Ovary (tissue), 9 donors: Measurements from ENCODE around the gene SRL. TPM values are rescaled to one million over a fixed set of nuclear protein-coding genes. Genes with fewer than 3 reads are reported as not detected.

ENCODE experiments used
- DNase-seq, 5 donors: peaks; one replicate each; pipeline ENCODE4 v3.0.0-alpha.2; 2019 to 2020
- H3K27ac ChIP-seq, 2 donors: fragments of 200-600 bp; one replicate each; pipeline versions ENCODE4 v1.5.1 to v1.8.0; 2019 to 2022
- H3K27me3 ChIP-seq: fragments of 200-600 bp; one replicate; pipeline ENCODE4 v1.8.0; 2022
- H3K36me3 ChIP-seq: fragments of 200-600 bp; sonication (generic); one replicate; pipeline ENCODE4 v1.5.1; 2019
- H3K4me1 ChIP-seq: one replicate; pipeline ENCODE4 v1.8.1; 2013; ENCODE audit warnings: mild to moderate bottlenecking, moderate library complexity; ENCODE audit not compliant: insufficient read depth
- H3K4me3 ChIP-seq: fragments of 200-600 bp; sonication (generic); one replicate; pipeline ENCODE4 v1.5.1; 2017
- H3K9me3 ChIP-seq, 2 donors: fragments of 200-600 bp in 1 of 2; sonication (generic) in 1 of 2; one replicate each; pipeline versions ENCODE4 v1.5.1 to v1.8.1; 2013 to 2019; ENCODE audit warnings: mild to moderate bottlenecking in 1 of 2, moderate library complexity in 1 of 2
- CTCF ChIP-seq, 3 donors: fragments of 450-650 bp in 2 of 3; fragments of 200-600 bp in 1 of 3; IDR thresholded peaks; one replicate each; pipeline versions ENCODE4 v1.5.1 to v1.8.0; 2016 to 2022; ENCODE audit warnings: antibody characterized with exemption in 3 of 3, mild to moderate bottlenecking in 1 of 3
- EP300 ChIP-seq: sonication (generic); formaldehyde crosslinking; IDR thresholded peaks from one replicate; pipeline ENCODE4 v1.6.1; 2017; ENCODE audit warnings: antibody characterized with exemption
- POLR2A ChIP-seq: fragments of 450-650 bp; IDR thresholded peaks from one replicate; pipeline ENCODE4 v1.6.1; 2017; ENCODE audit warnings: antibody characterized with exemption, mild to moderate bottlenecking, moderate library complexity
- WGBS, 3 donors: extraction: QIAGEN DNeasy Blood & Tissue Kit in 1 of 3; methylation state at CpG; one replicate each; pipeline versions ENCODE4 v1.1.5 to v1.1.7; 2013 to 2017; 5-methylcytosine and 5-hydroxymethylcytosine counted together
- intact Hi-C, 4 donors: fragments of 100-400 bp; cut with DNase I; formaldehyde crosslinking; loops; one replicate each; pipeline versions ENCODE4 v1.11.0 to v1.15.1; 2022 to 2023
- polyA plus RNA-seq, 2 donors: library from polyadenylated mRNA; stranded (reverse); fragments of 200-250 nt in 1 of 2; fragments of 350-450 nt in 1 of 2; fragmentation: Illumina TruSeq in 1 of 2; extraction: RNeasy Lipid Tissue Mini Kit (QIAGEN cat#74804) in 1 of 2; gene quantifications; one replicate each; pipeline ENCODE4 v1.2.3, GENCODE V29; 2013 to 2014
- total RNA-seq, 7 donors: library from RNA; depleted of rRNA in 2 of 7; stranded (reverse); fragments of >200 nt in 2 of 7; fragmentation: NEBNext Ultra II Directional in 3 of 7; extraction: Animal tissue kit (Norgen Biotek cat#: 25700) in 3 of 7; gene quantifications; one replicate each; pipeline versions ENCODE4 v1.1.0 to v1.2.4, GENCODE V29; 2016 to 2023
- donor health status: DM: no; HTN: no; CAD: no; lungs with moderate emphysema.
- donor health status: DM: no; HTN: no; CAD: no.
- donor health status: Bipolar disorder and iron deficiency.
- donor health status: DM: yes; HTN: yes; CAD: no.
- donor health status: DM: no; HTN: no; CAD: no.
- donor health status: DM: yes; HTN: yes; CAD: no.

SRL gene
- total and polyA plus RNA-seq, 9 donors = under 0.01 to 7.5 (median 1.0) TPM

- WGBS, 3 donors = 79 to 87% (median 83%) methylated on average over 14 of the region's 14 CpGs
- H3K9me3 ChIP-seq = no peaks in the 10 kb centered on the region
- TF ChIP-seq POLR2A (no peak), EP300 (no peak), CTCF (IDR thresholded peaks at IDR 0.05) (no peak)
- H3K4me1 ChIP-seq = no peaks in the 10 kb centered on the region
- DNase-seq = no peak
- no peaks in the 10 kb centered on the region for H3K36me3 ChIP-seq
- intact Hi-C loops = loop anchor here in 2 of 4 donors (5.0 to 10.0 kb wide), 2 partner anchors 40 to 52 kb away; no protein-coding TSS in a partner anchor
- H3K4me3 ChIP-seq = no peak overlapping the region
- H3K27me3 ChIP-seq = no peaks in the 10 kb centered on the region
- H3K27ac ChIP-seq = no peak overlapping the region
These were observed 5.0 kb upstream of the SRL start for GRCh38 chr16:4246777-4247459.

GRCh38 chr16:4245077-4245791, 3.4 kb upstream of the SRL start:
- no peaks in the 10 kb centered on the region for H3K27me3 ChIP-seq
- H3K27ac ChIP-seq = no peak overlapping the region
- TF ChIP-seq POLR2A (no peak), CTCF (IDR thresholded peaks at IDR 0.05) (no peak), EP300 (no peak)
- no peak for DNase-seq
- no peaks in the 10 kb centered on the region for H3K4me1 ChIP-seq
- H3K4me3 ChIP-seq = no peak overlapping the region
- no peaks in the 10 kb centered on the region for H3K9me3 ChIP-seq
- 66 to 74% (median 71%) methylated on average over 13 of the region's 13 CpGs for WGBS, 3 donors
- H3K36me3 ChIP-seq = no peaks in the 10 kb centered on the region
- intact Hi-C loops = loop anchor here in 2 of 4 donors (5.0 to 10.0 kb wide), 2 partner anchors 38 to 50 kb away; no protein-coding TSS in a partner anchor

GRCh38 chr16:4244254-4245076, 2.6 kb upstream of the SRL start:
- Histone ChIP-seq H3K27me3 (no peaks in the 10 kb centered on the region), H3K4me3 (no peak overlapping the region), H3K4me1 (no peaks in the 10 kb centered on the region), H3K36me3 (no peaks in the 10 kb centered on the region), H3K27ac (no peak overlapping the region), H3K9me3 (no peaks in the 10 kb centered on the region)
- TF ChIP-seq EP300 (no peak), CTCF (IDR thresholded peaks at IDR 0.05) (no peak), POLR2A (no peak)
- intact Hi-C loops = loop anchor here in 2 of 4 donors (5.0 to 10.0 kb wide), 2 partner anchors 37 to 50 kb away; no protein-coding TSS in a partner anchor
- WGBS, 3 donors = 54 to 66% (median 66%) methylated on average over 10 of the region's 10 CpGs
- DNase-seq = no peak

GRCh38 chr16:4241258-4241927, 487 bp downstream of the SRL start:
- no peak for DNase-seq
- 70 to 79% (median 75%) methylated on average over 17 of the region's 17 CpGs for WGBS, 3 donors
- no peak for TF ChIP-seq CTCF (IDR thresholded peaks at IDR 0.05)
- no peak for TF ChIP-seq POLR2A
- no peak for TF ChIP-seq EP300
- intact Hi-C loops = loop anchor here in 1 of 4 donors (10.0 kb wide), 1 partner anchor 47 kb away; no protein-coding TSS in a partner anchor
- H3K4me3 ChIP-seq = no peak overlapping the region
- no peaks in the 10 kb centered on the region for H3K27me3 ChIP-seq
- H3K9me3 ChIP-seq = no peaks in the 10 kb centered on the region
- H3K36me3 ChIP-seq = no peaks in the 10 kb centered on the region
- H3K4me1 ChIP-seq = no peaks in the 10 kb centered on the region
- no peak overlapping the region for H3K27ac ChIP-seq
